Daoy (cell line): ENCODE data around the gene MANBA. TPM values are rescaled to one million over a fixed set of nuclear protein-coding genes. Genes with fewer than 3 reads are reported as not detected.

Experiments
- DNase-seq: peaks from one replicate; pipeline ENCODE4 v3.0.0-alpha.2; 2015; ENCODE audit warnings: low read depth
- total RNA-seq: library from RNA; depleted of rRNA; stranded (reverse); fragments of >200 nt; shearing (Covaris generic); gene quantifications from 2 replicates; pipeline ENCODE4 v1.2.3, GENCODE V29; 2014; rRNA removed

The MANBA gene
- total RNA-seq, result 8.2 and 13.4 TPM in 2 replicates

DNA sequence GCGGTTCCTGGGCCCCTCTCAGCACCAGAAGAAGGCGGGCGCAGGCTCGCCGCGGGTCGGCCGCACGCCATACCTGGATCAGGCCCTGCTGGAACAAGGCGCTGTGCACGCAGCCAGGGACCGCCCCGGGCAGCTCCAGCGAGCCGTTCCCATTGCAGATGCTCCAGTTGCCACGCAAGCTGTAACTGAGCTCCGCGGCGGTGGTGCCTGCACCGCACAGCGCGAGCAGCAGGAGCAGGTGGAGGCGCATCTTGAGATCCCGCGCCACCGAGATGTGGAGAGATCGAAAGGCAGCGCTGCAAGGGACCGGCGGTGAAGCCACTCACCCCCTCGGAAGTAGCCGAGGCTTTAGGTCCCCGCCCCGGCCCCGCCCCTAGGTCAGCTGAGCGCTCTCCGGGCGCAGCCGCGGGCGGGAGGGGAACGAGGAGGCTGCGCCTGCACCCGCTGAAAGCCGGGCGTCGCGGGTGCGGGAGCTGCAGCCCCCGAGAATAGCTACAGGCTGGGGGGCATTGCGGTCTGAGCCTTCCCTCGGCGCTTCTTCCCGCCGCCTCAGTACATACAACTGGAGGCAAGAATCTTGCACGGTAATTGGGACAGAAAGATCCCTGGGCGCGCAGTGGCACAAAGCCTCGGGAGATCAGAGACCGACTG lies at the start of gene MANBA:
Gene MANBA, minus strand, starts transcription at position 324 of the 651 bp plus-strand sequence. Its CDS starts 74 bp downstream, at position 250.
- peak; percentile 74 for DNase-seq

DNA sequence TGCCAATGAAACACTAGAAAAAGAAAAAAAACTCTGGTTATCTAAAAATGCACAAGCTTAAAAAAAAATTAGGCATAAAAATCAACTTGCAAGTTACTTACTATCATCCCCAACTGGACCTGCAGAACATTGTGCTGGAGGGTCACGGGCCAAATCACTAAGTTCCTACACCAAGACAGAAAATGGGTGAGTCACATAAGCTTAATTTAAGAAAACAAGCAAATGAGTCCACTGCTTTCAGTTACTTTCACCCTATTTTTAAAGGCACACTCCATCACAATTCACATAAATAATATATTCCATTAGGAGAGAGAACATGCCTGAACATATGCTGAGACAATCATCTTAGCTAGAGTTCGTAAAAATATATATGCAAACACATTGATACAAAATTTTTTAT lies 48.9 kb upstream of the MANBA start:
- DNase-seq, result no peak

DNA sequence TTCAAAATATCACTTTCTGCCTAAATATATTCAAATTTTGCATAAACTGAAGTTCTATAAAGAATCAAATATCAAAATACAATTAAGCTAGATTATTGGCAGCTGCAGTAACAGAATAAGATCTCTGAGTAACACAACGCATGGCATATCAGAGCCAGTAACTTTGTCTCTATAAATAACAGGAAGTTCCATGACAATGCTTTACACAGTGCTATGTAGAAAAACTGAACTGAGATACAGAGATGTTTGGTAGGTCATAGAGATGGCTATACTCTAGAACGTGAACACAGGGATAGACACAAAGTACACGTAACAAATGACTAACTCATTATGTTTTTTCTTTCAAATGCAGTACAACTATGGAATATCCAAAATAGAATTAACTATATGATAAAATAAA lies 48.4 kb upstream of the MANBA start:
- DNase-seq, result no peak

DNA sequence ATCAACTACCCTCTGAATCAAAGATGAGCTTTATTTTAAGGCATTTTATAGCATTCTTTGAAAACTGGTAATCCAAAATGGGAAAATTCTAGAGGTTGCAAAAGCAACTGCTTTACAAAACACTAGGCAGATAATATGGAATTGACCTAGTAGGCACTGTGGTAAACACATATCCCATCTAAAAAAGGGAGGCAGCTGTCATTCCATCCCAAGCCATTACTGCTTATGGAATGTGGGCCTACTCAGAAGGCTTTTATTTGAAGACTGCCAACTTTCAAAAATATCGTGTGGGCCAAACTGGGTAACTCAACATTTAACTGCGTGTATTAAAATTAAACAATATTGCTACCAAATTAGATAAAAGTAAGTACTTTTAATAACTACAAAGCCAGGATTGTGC lies 47.2 kb upstream of the MANBA start:
- DNase-seq, result no peak

DNA sequence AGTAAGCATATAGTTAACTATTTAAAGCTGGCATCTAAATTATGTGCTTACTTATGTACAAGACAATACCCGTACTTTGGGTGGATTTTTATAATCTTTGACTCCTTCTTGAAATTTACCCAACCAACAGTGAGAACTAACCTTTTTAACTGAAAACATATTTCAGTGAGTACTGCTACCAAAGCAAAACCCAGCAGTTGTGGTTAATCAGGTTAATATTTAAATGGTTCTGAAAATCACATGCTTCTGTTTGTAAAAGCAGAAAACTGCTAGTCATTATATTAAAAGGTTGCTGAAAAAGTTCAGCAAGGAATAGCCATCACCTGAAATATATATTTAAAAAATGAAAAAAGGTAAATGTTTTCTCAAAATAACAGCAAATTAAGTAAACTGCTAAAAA lies 46.6 kb upstream of the MANBA start:
- DNase-seq, result no peak

DNA sequence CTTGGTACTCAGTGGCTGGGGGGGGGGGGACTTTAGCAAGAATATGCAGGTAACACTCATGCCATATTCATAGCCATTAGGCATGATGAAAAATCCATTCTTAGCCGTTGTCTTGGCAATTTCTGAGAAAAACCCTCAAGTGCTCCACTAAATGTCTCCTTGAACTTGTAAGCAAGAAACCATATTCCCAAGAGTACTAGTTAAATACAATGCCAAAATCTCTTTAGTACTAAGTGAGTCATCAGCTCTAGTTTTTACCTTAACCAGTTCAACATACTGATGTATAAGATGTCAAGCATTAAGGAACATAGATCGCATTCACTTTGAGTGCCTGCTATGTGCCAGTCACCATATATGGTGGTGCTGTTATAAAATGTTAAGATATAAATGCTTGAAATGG lies 39.0 kb upstream of the MANBA start:
- DNase-seq, result no peak

DNA sequence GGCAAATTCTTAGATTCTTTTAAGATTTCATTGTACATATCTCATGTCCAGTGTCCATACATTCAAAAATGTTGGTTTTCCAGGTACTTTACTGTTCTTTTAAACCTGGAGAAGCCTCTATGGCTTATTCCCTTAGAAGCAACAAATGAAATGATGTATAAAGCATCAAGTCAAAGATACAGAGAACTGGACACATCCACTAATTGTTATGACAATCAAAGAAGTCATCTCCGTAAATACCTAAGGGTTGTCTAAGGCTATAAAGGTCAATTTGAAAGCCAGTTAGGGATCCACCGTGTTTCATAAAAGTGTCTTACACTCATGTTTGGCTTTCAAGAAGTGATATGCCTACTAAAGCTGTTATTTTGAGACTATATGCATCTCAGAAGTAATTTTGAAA lies 34.2 kb upstream of the MANBA start:
- DNase-seq, result no peak

DNA sequence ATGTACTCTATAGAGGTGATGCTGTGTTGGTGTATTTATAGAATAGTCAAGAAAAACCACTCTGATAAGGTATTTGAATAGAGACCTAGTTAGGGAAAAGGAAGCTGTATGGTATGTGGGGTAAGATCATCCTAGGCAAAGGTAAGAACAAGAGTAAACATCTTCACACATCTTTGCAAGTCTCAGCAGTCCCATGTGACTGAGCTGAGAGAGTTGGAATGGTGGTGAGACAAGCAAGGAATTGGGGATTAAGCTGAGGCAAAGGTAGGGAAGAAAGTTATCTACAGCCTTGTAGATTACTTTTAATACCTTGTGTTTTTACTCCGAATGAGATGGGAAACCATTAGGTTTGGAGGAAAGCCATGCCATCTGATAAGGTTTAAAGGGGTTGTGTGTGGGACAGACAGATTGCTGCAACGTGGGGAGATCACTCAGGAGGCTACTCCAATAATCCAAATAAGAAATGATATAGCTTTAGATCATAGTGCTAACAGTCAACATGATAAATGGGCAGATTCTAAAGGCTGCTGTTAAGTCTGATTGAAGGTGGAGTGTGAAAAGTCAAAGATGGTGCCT lies 31.7 kb upstream of the MANBA start:
- no peak for DNase-seq

DNA sequence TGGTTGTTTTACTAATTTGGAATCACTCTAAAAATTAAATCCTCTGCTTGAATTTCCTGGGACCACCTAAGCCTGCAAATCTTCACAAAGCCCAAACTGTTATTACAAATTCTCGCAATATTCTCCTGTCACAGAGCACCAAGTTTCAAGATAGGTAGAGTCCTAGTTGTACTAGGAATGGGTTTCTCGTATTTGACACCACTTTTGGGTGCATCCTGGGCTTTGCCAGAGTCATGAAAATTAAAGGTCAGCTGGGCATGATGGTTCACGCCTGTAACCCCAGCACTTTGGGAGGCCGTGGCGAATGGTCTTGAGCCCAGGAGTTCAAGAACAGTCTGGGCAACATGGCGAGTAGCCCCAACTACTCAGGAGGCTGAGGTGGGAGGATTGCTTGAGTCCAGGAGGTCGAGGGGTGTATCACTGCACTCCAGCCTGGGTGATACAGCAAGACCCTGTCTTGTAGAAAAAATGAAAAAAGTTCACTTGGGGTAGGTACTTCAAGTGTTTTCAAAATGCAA lies 30.6 kb upstream of the MANBA start:
- DNase-seq, result no peak

DNA sequence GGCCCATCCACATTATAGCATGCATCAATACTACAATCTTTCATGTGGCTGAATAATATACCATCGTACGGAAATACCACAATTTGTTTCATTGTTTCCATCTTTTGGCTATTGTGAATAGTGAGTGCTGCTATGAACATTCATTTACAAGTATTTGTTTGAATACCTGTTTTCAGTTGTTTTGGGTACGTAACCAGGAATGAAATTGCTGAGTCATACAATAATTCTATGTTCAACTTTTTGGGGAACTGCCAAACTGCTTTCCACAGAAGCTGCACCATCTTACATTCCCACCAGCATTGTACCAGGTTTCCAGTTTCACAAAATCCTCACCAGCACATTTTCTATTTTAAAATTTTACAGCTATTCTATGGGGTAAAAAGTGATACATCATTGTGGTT lies 28.5 kb upstream of the MANBA start:
- DNase-seq, result peak; percentile 7

DNA sequence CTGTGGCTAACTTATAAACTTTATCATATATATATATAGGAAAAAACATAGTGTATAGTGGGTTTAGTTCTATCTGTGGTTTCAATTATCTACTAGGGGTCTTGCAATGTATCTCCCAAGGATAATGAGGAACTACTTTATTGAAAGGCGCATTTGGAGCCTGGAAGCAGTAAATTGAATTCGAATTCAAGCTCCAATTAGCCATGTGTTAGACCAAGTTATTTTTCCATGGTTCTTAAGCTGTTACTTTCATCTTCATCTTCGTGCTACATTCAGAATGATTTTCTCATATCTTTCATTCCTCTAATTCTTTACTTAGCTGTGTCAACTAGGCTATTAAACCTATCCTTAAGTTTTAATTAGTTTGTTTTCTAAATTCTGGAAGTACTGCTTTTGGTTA lies 27.2 kb upstream of the MANBA start:
- DNase-seq, result no peak

DNA sequence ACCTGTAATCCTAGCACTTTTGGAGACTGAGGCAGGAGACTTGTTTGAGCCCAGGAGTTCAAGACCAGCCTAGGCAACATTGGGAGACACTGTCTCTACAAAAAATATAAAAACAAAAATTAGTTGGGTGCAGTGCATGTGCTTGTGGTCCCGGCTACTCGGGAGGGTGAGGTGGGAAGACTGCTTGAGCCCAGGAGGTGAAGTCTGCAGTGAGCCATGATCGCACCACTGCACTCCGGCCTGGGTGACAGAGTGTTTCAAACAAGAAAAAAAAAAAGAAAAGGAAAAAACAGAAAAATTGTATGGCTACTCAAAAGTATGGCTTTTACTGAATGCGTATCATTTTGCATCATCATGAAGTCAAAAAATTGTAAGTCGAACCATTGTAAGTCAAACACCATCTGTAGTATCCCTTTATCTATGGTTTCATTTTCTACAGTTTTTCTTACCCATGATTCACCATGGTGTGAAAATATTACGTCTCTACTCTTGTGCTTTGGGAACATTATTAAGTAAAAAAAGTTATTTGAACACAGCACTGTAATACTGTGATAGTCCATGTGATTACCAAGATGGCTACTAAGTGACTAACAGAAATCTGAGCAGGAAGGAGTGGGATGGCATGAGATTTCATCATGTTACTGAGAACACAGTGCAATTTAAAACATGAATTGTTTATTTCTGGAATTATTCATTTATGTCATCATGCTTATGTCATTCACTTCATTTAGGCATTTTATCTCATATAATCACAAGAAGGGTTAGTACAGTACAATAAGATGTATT lies 26.5 kb upstream of the MANBA start:
- DNase-seq, result no peak

DNA sequence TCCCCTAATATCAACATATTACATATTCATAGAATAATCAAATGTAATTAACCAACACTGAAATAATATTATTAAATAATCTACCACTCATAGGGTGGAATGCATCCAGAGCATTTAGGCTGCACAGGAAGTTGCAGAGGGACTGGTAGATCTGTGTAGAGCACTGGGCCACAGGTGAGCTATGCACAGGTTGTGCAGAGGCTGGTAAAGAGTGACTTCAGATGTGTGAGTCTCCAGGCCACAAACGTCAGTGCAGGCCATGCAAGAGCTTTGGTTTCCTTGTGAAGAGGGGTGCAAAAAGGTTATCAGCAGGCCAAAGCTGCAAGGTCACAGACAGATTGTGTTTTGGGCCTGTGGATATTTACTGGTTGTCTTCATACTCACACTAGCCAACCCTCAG lies 25.5 kb upstream of the MANBA start:
- DNase-seq, result no peak

DNA sequence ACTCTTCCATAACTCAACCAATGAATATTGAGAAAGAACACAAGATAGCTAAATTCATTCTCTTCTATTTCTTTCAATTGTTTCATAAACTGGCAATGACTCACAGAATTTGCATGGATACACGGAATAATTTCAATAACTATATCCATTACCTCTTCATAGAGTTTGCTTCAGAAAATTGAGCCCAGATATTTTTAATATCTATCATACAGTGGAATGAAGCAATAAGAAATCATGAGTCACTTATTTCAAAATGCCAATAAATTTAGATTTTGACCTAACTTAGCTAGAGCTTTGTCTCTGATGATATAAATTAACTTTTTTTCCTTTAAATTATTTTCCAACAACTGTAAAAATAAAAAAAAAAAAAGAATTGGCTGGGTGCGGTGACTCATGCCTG lies 22.2 kb upstream of the MANBA start:
- DNase-seq, result no peak

DNA sequence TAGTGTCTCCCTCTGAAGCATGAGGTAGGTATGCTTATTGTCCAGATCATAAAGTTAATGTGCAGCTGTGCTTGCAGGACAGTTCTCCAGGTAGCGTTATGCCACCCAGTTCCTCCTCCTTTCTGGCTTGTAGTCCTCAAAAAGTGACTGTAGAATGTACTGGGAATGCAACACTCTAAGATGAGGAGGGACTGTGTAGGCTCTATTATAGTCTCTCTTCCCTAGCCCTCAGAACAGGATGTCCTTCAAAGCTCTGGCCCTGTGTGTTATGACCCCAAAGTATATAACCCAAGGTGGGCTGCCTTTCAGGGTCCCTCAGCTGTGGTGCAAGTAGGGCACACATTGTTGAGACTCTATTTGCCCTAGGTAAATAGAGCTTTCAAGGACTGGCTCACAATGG lies 20.8 kb upstream of the MANBA start:
- DNase-seq, result no peak

DNA sequence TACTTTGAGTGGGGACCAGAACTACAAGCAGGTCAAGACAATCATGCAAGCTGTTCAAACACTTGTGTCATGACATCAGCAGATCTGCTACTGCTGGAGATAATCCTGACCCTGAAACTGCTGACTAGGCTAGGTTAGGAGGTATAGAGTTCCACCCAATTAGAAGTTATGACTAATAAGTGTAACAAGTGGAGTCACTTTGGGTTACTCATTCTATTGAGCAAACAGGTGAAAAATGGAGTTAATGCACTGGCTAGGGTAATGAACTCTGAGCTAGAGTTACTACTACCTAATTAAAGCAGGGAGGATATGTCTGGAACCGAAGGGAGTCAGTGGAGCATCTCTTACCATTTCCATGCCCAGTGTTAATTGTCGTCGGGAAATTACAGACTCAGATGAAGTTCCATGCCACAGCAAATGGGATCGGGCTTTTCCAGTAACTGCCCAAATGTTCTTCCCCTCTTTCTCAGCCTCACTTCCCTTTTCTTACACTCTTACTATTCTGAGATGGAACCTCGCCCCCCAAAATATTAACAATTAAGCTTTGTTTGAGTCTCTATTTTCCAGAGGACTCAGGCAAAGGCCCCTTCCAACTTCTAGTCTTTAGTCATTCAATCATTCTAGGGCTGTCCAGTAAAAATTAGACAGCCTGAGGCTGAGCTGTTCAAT lies 19.8 kb upstream of the MANBA start:
- DNase-seq, result peak; percentile 29

DNA sequence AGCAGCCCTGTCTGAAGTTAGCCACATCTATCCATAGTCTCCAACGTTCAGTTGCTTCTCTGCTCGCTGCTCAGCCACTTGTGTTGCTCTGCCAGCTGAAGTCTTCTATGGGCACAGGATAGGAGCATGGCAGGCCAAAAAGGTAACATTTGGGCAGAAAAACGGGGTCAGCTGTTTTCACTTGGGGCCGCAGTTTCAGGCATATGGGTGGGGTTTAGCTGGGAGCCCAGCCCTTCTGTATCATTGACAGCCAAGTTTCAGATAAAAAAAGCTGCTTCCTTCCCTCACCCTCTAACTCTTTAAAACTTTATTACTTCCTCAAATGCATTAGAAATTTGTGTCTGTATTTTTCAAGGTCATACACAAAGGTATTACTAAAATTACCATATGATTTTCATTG lies 18.4 kb upstream of the MANBA start:
- DNase-seq, result no peak

DNA sequence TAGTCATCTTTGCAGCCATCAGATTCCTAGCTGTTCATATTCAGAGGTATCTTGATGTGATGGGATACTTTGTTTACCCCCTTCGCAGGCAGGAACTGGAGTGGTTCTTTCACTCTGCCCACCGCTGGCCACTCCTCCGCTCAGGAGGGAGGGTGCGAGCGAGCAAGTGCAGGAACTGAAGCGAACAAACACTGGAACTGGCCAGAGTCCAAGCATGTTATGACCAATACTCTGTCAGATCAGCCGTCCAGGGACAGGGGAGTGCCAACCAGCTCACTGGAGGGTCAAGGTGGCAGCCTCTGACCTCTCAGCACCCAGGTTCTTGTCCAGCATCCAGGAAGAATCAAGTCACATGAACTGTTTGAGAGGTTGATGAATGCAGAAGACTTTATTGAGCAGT lies 18.0 kb upstream of the MANBA start:
- no peak for DNase-seq

DNA sequence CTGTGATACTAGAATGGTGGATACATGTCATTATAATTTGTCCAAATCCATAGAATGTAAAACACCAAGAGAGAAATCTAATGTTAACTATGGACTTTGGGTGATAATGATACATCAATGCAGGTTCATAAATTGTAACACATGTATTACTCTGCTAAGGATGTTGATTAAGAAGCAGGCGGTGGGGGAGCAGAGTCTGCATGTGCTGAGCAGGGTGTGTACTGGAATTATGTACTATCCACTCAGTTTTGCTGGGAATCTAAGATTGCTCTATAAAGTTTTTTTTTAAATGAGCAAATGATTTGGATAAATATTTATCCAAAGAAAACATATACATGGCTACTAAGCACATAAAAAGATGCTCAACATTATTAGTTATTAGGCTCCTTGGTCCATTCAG lies 15.0 kb upstream of the MANBA start:
- no peak for DNase-seq

DNA sequence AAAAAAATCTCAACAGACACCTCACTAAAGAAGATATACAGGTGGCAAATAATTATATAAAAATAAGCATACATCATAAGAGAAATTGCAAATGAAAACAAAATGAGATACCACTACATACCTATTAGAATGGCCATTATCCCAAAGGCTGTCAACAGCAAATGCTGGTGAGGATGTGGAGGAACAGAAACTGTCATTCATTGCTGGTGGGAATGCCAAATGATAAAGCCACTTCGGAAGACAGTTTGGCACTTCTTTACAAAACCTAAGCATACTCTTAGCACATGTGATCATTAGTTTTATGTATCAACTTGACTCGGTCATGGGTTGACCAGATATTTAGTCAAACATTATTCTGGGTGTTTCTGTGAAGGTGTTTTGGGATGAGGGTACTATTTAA lies 13.5 kb upstream of the MANBA start:
- DNase-seq, result no peak

DNA sequence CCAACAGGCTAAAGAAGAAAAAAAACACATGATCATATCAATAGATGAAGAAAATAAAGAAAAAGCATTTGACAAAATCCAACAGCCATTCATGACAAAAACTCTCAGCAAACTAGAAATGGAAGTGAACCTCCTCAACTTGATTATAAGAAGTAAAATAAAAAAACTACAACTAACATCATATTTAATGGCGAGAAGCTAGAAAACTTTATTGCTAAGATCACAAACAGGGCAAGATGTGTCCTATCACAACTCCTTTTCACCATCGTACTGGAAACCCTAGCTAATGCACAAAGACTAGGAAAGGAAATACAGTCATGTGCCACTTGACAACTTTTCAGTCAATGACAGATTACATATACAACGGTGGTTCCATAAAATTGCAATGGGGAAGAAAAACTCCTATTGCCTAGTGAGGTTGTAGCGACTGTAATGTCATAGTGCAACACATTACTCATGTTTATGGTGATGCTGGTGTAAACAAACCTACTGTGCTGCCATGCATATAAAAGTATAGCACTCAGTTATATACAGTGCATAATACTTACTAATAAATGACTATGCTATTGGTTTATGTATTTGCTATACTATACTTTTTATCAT lies 12.1 kb upstream of the MANBA start:
- DNase-seq, result no peak

DNA sequence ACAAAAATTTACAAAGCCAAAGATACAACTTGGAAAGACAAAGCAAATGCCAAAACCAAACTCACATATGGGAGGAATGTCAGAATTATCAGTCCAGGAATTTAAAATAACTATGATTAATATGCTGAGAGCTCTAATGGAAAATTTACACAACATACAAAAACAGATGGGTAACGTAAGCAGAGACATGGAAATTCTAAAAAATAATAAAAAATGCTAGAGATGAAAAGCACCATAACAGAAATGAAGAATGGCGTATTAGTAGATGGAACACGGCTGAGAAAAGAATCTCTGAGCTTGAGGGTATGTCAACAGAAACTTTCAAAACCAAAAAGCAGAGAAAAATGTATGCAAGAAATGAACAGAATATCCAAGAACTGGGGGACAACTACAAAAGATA lies 4.1 kb upstream of the MANBA start:
- no peak for DNase-seq
